Jurkat, Clone E6-1 (cell line): ENCODE measurements around the gene UQCRC2.
"Not testable (repeated sequence)": the region's sequence is repeated elsewhere in the genome, so short reads cannot be mapped to it uniquely, and the experiment has no call there.

ENCODE experiments used
- DNase-seq: peaks from one replicate; pipeline ENCODE4 v3.0.0-alpha.2; 2011; ENCODE audit warnings: low read depth, low spot score
- H3K4me3 ChIP-seq: 2 replicates; pipeline ENCODE4 v1.5.1; 2011; ENCODE audit warnings: mild to moderate bottlenecking, low read length, control low read depth, moderate library complexity

The UQCRC2 gene

DNA sequence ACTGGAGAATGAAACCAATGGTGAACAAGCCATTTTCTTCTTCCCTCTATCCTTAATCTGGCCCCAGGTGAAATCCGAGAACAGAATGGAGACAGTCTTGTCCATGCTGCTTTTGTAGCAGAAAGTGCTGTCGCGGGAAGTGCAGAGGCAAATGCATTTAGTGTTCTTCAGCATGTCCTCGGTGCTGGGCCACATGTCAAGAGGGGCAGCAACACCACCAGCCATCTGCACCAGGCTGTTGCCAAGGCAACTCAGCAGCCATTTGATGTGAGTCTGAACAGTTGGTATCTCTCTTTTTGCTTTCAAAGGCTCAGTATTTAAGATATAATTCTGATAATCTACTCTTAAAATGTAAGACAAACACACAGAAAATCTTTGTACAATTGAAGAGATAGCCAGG lies 18.7 kb downstream of the UQCRC2 start:
- DNase-seq, result no peak
- no peak overlapping the region for H3K4me3 ChIP-seq

DNA sequence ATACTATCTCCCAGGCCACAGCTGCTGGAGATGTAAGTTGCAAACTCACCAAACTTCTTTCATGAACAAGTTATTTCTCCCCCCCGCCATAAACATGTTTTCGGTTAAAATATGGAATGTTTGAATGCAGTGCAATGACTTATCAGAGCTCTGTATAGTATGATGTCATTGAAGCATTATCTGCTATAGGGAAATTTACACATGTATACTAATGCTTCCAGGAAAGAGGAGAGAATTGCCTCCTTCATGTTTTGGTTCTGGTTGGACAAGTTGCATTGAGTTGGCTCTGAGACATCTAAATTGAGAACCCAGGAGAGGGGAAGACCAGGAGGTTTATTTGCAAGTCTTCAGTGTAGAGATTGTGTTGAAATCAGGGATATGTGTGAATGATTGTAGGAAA lies 20.8 kb downstream of the UQCRC2 start:
- H3K4me3 ChIP-seq, result no peak overlapping the region
- DNase-seq, result no peak

DNA sequence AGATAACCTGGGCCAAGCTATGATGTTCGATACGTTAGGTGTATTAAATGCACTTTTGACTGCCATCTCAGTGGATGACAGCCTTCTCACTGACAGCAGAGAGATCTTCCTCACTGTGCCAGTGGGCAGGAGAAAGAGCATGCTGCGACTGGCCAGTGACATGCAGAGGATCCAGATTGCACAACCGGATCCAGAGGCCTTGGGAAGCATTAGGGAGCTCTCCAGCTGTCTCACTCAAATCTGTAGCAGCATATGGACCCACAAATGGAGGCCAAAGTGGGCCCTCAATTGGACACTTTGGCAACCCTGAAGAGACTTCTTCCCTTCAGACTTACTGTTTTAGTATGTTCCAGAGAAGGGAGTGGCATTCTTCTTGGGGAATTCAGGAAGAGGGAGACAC lies 26.9 kb downstream of the UQCRC2 start:
- DNase-seq, result no peak

GRCh38 chr16:21982108-21982507 lies 28.9 kb downstream of the UQCRC2 start:
- DNase-seq, result peak; percentile 22
- no peak overlapping the region for H3K4me3 ChIP-seq

More for the DNA sequence above, 26.9 kb downstream of the UQCRC2 start:
- no peak overlapping the region for H3K4me3 ChIP-seq

GRCh38 chr16:21984062-21984461 lies 30.9 kb downstream of the UQCRC2 start:
- no peak for DNase-seq
- H3K4me3 ChIP-seq, result no peak overlapping the region

GRCh38 chr16:21985524-21985923 lies 32.4 kb downstream of the UQCRC2 start:
- no peak overlapping the region for H3K4me3 ChIP-seq
- no peak for DNase-seq

DNA sequence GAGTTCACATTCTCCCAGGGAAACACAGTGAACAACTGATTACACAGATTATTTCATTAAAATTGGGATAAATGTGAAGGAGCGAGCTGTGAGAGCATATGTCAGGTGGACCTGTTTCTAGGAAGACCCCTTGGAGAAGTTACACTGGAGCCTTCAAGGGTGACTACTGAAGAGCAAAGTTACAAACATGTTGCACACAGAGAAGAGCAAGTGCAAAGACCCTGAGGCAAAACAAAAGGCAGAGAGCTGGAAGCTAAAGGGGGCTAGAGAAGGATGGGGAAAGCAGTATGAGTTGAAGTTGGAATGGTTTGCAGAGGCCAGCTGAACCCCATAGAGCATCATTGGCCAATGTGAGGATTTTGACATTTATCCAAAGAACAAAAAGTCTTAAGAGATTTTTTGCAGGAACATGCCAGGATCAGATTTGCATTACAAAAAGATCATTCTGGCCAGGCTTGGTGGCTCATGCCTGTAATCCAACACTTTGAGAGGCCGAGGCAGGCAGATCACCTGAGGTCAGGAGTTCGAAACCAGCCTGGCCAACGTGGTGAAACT lies 33.6 kb downstream of the UQCRC2 start:
- no peak for DNase-seq
- H3K4me3 ChIP-seq, result no peak overlapping the region

GRCh38 chr16:21987498-21987897 lies 34.3 kb downstream of the UQCRC2 start:
- no peak overlapping the region for H3K4me3 ChIP-seq
- DNase-seq, result no peak

GRCh38 chr16:21989133-21989532 lies 36.0 kb downstream of the UQCRC2 start:
- H3K4me3 ChIP-seq, result no peak overlapping the region
- no peak for DNase-seq

DNA sequence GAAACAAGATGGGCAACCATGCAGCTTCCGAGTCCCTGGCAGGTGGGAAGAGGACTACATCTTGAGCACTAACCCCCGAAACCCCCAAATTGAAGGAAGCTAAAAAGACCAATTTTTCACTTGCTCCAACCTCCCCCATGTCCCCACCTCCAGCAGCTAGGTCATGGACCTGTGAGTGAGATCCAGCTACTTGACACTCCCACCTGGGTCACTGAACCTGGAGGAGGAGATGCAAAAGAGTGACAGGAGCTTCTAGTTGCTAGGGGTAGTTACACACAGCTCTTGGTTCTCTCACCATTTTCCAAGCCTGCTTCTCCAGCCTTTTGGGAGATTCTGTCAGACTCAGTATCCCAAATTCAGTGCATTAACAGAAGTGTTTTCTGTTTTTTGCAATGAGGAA lies 36.6 kb downstream of the UQCRC2 start:
- DNase-seq, result no peak

DNA sequence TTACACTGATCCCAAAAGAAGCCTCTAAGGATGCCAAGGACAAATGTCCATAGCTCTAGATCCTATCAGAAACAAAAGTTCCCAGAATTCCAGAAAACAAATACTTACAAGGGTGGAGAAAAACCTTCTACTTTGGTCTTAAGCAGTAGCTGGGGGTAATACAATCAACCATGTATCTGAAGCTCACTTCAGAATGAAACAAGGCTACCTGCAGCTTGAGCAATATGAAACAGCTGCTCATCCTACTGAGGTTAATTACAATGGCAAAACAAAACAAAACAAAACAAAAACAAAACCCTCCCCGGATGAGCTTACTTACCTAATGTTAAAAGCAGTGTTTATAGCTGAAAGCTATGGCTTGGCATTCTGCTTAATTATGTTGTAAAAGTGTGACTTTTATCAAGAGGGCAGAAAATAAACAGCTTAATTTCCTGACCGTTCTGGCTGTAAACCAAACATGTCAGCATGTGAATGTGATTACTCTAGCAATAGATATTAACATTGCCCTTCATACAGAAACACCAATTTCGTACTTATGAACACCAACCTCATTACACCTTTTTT lies 37.3 kb downstream of the UQCRC2 start:
- no peak overlapping the region for H3K4me3 ChIP-seq
- DNase-seq, result no peak

More for the DNA sequence above, 36.6 kb downstream of the UQCRC2 start:
- no peak overlapping the region for H3K4me3 ChIP-seq

DNA sequence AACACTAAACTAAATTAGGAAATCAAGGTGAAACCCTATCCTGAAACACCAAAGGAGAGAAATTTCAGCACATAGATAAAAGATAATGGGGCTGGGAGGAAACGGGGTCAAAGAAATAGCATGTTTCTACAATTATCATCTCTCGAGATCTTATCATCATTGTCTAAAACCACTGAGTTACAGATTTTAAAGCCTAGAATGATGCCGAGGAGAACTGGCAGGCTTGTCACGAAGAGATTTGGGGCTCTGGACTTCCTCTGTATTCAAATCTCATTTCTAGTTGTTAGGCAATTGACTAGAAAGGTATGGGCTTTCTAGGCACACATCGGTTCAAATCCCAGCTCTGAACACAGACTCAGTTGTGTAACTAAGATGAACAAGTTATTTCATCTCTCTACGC lies 38.5 kb downstream of the UQCRC2 start:
- H3K4me3 ChIP-seq, result no peak overlapping the region
- peak; percentile 21 for DNase-seq

- no peak overlapping the region for H3K4me3 ChIP-seq
- DNase-seq, result peak; percentile 20
Measured at GRCh38 chr16:21994856-21995465, 41.8 kb downstream of the UQCRC2 start.

GRCh38 chr16:21996923-21997696 lies 43.9 kb downstream of the UQCRC2 start:
- no peak for DNase-seq
- no peak overlapping the region for H3K4me3 ChIP-seq

GRCh38 chr16:21997697-21998480 lies 44.7 kb downstream of the UQCRC2 start:
- no peak for DNase-seq

GRCh38 chr16:22001591-22001990 lies 48.4 kb downstream of the UQCRC2 start:
- no peak for DNase-seq
- H3K4me3 ChIP-seq, result no peak overlapping the region

More at GRCh38 chr16:21997697-21998480, 44.7 kb downstream of the UQCRC2 start:
- H3K4me3 ChIP-seq, result no peak overlapping the region

DNA sequence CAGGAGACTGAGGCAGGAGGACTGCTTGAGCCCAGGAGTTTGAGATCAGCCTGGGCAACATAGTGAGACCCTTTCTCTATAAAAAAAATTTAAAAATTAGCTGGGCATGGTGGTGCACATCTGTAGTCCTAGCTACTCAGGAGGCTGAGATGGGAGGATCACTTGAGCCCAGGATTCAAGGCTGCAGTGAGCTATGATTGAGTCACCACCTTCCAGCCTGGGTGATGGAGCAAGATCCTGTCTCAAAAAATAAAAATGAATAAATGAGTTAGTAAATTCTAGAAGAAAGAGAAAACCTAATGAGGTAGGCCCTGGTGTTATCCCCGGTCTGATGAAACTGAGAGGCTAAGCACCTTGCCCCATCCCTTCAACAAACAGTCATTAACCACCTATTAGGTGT lies 48.9 kb downstream of the UQCRC2 start:
- not testable (repeated sequence) for H3K4me3 ChIP-seq, DNase-seq

GRCh38 chr16:22003195-22003594 lies 50.0 kb downstream of the UQCRC2 start:
- H3K4me3 ChIP-seq, result no peak overlapping the region
- DNase-seq, result no peak

DNA sequence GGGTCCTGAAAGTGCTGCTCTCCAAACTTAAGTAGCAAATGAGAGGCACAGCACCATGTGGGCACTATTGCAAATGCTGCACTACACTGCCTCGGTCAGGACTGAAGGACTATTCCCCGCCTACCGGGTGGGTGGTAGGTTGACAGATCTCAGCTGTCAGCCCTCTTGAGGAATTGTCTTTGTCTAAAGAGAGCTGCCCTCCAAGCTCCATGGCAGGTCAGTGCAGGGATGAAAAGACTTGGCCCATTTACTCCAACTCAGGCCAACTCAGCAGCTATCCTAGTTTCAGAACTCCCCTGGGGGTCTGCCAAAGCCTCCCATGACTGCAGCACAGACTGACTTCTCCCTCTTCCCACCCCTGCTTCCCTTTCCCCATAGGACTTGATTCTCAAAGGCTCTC lies 51.2 kb downstream of the UQCRC2 start:
- no peak overlapping the region for H3K4me3 ChIP-seq
- no peak for DNase-seq
